NCI-H2107 treated with DMSO at 0.1 percent for 48 hours (cell line): ENCODE data around the gene TCF7L1.
A peak's percentile ranks its signal among the peaks of the same experiment; 100 is the strongest.
"Not testable (repeated sequence)": the region's sequence is repeated elsewhere in the genome, so short reads cannot be mapped to it uniquely, and the experiment has no call there.

Experiments
- DNase-seq: peaks from one replicate; lab custom pipeline; 2025; ENCODE audit not compliant: unreplicated experiment; lab: John Stamatoyannopoulos, UW

Gene TCF7L1

GRCh38 chr2:85343207-85343895 is 210.2 kb downstream of the TCF7L1 start:
- not testable (repeated sequence) for DNase-seq

GRCh38 chr2:85344356-85344954 is 211.3 kb downstream of the TCF7L1 start:
- DNase-seq = no peak

- DNase-seq = no peak
Measured at GRCh38 chr2:85347599-85347998, 214.4 kb downstream of the TCF7L1 start.

- DNase-seq = no peak
Measured at GRCh38 chr2:85353876-85354285, 220.7 kb downstream of the TCF7L1 start.

- DNase-seq = peak; percentile 96
Measured at GRCh38 chr2:85354286-85355072, 221.3 kb downstream of the TCF7L1 start, which contains the start of the genes ELMOD3 and RETSAT. Gene ELMOD3, plus strand, starts transcription at chr2:85354769. Its CDS starts 2,430 bp downstream, at chr2:85357199. Gene RETSAT, minus strand, starts transcription at chr2:85354528. Its CDS starts 21 bp downstream, at chr2:85354507.

GRCh38 chr2:85355073-85355410 is 221.8 kb downstream of the TCF7L1 start:
- DNase-seq = no peak

- no peak for DNase-seq
Measured at GRCh38 chr2:85355521-85355920, 222.3 kb downstream of the TCF7L1 start.

- DNase-seq = no peak
Measured at GRCh38 chr2:85356186-85356585, 223.0 kb downstream of the TCF7L1 start.

GRCh38 chr2:85357736-85358135 is 224.5 kb downstream of the TCF7L1 start:
- DNase-seq = no peak
